ENCODE data around the gene TMPRSS11F.
"Not testable (repeated sequence)": the region's sequence is repeated elsewhere in the genome, so short reads cannot be mapped to it uniquely, and the experiment has no call there.

Gene TMPRSS11F

GRCh38 chr4:68129793-68130192 lies at the start of gene TMPRSS11F:
Gene TMPRSS11F (minus strand): TSS chr4:68129869. CDS start chr4:68129820, 49 bp downstream.
- DNase-seq = peak; percentile 7

GRCh38 chr4:68176904-68177303 lies 47.2 kb upstream of the TMPRSS11F start:
- DNase-seq = no peak

GRCh38 chr4:68176500-68176899 lies 46.8 kb upstream of the TMPRSS11F start:
- no peak for DNase-seq

- peak; percentile 34 for DNase-seq
Observed at GRCh38 chr4:68175562-68176155, 46.0 kb upstream of the TMPRSS11F start.

DNA sequence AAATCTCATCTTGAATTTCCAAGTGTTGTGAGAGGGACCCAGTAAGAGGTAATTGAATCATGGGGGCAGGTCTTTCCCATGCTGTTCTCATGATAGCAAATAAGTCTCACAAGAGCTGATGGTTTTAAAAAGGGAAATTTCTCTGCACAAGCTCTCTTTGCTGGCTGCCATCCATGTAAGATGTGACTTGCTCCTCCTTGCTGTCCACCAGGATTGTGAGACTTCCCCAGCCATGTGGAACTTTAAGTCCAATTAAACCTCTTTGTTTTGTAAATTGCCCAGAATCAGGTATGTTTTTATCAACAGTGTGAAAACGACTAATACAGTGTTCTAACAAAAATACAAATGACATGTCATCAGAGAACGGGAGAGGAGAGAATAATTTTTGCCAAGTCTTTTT lies 44.7 kb upstream of the TMPRSS11F start:
- not testable (repeated sequence) for DNase-seq

DNA sequence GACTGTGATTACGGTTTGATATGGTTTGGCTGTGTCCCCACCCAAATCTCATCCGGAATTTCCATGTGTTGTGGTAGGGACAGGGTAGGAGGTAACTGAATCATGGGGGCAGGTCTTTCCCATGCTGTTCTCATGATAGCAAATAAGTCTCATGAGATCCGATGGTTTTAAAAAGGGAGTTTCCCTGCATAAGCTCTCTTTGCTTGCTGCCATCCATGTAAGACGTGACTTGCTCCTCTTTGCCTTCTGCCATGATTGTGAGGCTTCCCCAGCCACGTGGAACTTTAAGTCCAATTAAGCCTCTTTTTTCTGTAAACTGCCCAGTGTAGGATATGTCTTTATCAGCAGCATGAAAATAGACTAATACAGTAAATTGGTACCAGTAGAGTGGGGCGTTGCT lies 42.5 kb upstream of the TMPRSS11F start:
- DNase-seq = not testable (repeated sequence)

GRCh38 chr4:68167706-68168105 lies 38.0 kb upstream of the TMPRSS11F start:
- no peak for DNase-seq

GRCh38 chr4:68167166-68167565 lies 37.5 kb upstream of the TMPRSS11F start:
- DNase-seq = no peak

DNA sequence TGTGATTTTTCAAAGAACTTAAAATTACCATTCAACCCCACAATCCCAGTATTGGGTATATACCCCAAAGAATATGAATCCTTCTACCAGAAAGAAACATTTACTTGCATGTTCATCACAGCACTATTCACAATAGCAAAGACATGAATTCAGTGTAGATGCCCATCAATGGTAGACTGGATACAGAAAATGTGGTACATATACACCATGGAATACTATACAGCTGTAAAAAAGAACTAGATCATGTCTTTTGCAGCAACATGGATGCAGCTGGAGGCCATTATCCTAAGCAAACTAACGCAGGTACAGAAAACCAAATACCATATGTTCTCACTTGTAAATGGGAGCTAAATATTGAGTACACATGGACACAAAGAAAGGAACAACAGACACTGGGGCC lies 34.1 kb upstream of the TMPRSS11F start:
- DNase-seq = no peak

- no peak for DNase-seq
Observed at GRCh38 chr4:68162196-68162595, 32.5 kb upstream of the TMPRSS11F start.

DNA sequence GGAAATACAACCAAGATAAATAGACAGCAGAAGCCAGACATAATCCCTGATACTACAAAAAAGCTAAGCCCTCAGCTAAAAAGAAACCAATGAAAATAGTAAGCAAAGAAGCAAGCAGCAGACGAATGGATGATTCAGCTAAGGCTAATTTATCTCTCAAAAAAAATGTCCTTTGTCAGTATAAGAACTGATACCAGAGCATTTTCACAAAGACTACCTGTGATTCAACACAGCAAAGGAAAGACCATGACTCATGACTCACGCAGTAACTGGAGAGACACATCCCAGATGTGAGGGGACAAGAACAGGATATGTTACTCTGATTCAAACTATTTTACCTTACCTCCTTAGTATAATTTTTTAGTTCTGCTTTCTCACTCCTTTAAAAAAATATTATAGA lies 22.7 kb upstream of the TMPRSS11F start:
- DNase-seq = no peak

GRCh38 chr4:68148800-68149685 lies 19.4 kb upstream of the TMPRSS11F start:
- no peak for DNase-seq

DNA sequence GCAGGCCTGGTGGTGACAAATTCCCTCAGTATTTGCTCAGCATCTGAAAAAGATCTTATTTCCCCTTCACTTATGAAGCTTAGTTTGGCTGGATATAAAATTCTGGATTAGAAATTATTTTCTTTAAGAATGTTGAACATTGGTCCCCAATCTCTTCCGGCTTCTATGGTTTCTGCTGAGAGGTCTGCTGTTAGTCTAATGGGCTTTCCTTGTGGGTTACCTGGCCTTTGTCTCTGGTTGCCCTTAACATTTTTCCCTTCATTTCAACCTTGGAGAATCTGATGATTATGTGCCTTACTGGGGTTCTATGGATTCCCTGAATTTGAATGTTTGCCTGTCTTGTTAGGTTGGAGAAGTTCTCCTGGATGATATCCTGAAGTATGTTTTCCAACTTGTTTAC lies 17.4 kb upstream of the TMPRSS11F start:
- no peak for DNase-seq

GRCh38 chr4:68145261-68145660 lies 15.6 kb upstream of the TMPRSS11F start:
- DNase-seq = no peak

GRCh38 chr4:68141852-68142251 lies 12.2 kb upstream of the TMPRSS11F start:
- no peak for DNase-seq

DNA sequence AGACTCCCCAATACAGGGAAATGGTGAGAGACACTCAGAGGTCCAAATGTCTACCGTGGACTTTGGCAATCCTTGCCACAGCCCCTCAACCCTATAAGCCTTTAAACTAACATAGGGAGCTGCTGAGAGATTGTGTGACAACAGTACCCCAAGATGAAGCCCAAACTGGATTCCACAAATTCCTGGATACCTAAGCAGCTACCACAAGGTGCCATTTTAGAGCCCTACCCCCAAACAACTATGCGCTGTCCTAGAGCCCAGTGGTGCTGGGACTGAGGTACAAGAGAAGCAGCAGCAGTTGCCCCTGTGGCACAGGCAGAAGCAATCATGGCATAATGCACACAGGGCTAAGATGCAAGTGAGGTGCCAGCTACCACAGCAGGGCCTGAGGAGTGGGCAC lies 2.7 kb upstream of the TMPRSS11F start:
- no peak for DNase-seq

- DNase-seq = no peak
Observed at GRCh38 chr4:68124262-68124661, 5.4 kb downstream of the TMPRSS11F start.

DNA sequence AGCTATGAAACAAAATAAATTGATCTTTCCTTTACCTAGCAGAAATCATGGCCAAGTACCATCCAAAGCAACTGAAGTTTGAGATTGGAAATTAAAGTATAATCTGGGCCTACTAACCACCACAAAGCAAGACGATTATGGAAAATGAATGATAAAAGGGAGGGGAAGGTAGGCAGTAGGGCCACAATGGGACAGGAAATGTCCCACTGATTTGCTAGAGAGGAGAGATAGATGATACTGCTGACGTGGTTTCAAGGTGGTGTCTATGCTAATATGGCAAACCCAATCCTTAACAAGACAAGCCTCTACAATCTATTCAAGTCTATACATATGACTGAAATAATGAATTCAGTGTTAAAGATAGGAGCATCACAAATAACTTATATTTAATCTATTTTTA lies 6.1 kb downstream of the TMPRSS11F start:
- no peak for DNase-seq

GRCh38 chr4:68119921-68120320 lies 9.7 kb downstream of the TMPRSS11F start:
- no peak for DNase-seq

- DNase-seq = no peak
Observed at GRCh38 chr4:68110441-68110840, 19.2 kb downstream of the TMPRSS11F start.

DNA sequence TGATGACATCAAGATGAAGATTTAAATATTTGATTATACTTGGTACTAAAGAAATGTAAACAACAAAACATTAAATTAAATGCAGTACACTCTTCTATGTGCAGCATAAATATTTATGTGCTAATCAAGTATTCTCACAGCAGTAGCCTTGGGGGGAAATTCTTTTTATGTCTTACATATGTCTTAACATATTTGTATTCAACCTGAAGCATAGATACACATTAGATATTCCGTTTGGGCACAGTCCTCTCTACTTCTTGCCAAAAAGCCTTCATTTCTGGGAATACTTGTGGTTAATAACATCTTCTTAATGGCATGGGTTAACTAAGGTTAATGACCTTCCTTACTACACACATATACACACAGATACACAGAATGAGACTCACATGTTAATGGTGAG lies 19.8 kb downstream of the TMPRSS11F start:
- no peak for DNase-seq

DNA sequence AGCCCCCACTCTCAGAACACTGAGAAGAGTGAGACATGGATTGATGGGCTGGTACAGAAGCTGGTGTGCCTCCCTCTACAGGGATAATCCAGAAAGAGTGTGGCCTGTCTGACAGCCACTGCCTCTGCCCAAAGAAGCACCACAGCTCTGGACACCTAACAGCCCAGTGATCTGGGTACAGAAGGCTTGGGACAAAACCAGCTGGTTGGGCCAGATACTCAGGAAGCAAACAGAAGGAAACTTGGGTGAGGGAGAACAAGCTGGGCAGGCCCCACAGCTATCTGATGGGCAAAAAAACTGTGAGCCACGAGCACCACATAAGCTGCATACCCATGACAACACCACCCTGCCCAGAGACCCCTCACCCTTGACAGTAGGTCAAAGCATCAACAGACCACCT lies 46.9 kb downstream of the TMPRSS11F start:
- no peak for DNase-seq

DNA sequence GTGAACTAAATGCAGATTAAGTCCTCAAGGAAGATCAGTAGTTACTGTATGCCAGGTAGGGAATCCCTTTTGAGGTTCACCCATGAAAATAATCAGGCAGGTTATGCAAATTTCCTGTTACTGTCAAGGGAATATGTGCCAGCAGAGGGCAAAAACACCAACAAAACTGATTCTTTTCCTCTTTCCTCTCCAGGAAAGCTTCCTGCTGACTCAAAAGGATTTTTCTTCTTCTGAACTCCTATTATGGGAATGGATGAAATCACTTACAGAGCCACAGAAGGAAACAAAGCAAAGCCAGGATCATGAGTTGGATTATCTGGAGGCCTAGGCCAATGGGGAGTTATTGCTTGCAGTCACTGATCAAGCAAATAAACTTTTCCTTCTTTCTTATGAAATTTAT lies 49.7 kb downstream of the TMPRSS11F start:
- no peak for DNase-seq

GRCh38 chr4:68077737-68078136 lies 51.9 kb downstream of the TMPRSS11F start:
- no peak for DNase-seq

DNA sequence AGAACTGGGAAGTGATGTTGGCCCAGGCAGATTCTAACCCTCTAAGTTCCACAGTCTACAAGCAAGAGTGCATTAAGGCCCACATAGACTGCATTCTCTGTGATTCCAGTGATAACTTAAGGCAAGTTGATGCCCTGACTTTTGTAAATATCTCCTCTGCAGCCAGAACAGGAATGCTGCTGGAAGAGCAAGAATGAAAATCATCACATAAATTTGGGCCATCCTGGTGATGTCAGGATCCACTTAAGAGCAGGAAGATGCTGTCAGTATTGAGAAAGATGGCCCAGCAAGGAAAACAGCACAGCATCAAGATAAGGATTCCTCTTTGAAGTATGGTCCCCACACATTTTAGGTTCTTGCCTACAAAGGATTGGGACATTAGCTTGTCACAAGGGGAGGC lies 52.4 kb downstream of the TMPRSS11F start:
- DNase-seq = no peak

Data from NCI-H1048 (cell line).